Mucosa of rectum (tissue), 2 donors: Measurements from ENCODE around the gene FOXA3.

Source experiments
- H3K27ac ChIP-seq, 2 donors: one replicate each; pipeline ENCODE4 v1.7.0; 2013; ENCODE audit warnings: inconsistent platforms in 2 of 2, low read depth in 2 of 2, low read length in 2 of 2
- H3K27me3 ChIP-seq, 2 donors: one replicate each; pipeline ENCODE4 v1.7.0; 2013; ENCODE audit warnings: low read length in 2 of 2; ENCODE audit not compliant: control insufficient read depth in 2 of 2, insufficient read depth in 2 of 2
- H3K36me3 ChIP-seq, 2 donors: one replicate each; pipeline ENCODE4 v1.7.0; 2013; ENCODE audit warnings: low read length in 2 of 2; ENCODE audit not compliant: control insufficient read depth in 2 of 2, insufficient read depth in 2 of 2
- H3K4me1 ChIP-seq, 2 donors: one replicate each; pipeline ENCODE4 v1.7.0; 2013; ENCODE audit warnings: low read length in 2 of 2, mild to moderate bottlenecking in 1 of 2; ENCODE audit not compliant: control insufficient read depth in 2 of 2, insufficient read depth in 2 of 2
- H3K4me3 ChIP-seq, 2 donors: one replicate each; pipeline ENCODE4 v1.7.0; 2013; ENCODE audit warnings: low read length in 2 of 2
- H3K9ac ChIP-seq, 2 donors: one replicate each; pipeline ENCODE4 v1.7.0; 2013; ENCODE audit warnings: low read length in 2 of 2, low read depth in 1 of 2, mild to moderate bottlenecking in 1 of 2
- H3K9me3 ChIP-seq, 2 donors: one replicate each; pipeline ENCODE4 v1.7.0; 2013; ENCODE audit warnings: low read length in 2 of 2; ENCODE audit not compliant: control insufficient read depth in 2 of 2
- donor health status: healthy.
- donor health status: Normal muscosa, but diverticular disease.

The FOXA3 gene

GRCh38 chr19:45828523-45828922 is 35.6 kb upstream of the FOXA3 start:
- H3K27ac ChIP-seq, result no peak overlapping the region
- H3K9ac ChIP-seq, result no peak overlapping the region
- H3K36me3 ChIP-seq, result peaks cover 67 to 80% of the 10 kb centered on the region in 2 donors
- H3K4me1 ChIP-seq, result no peaks in the 10 kb centered on the region
- H3K4me3 ChIP-seq, result no peak overlapping the region
- no peaks in the 10 kb centered on the region for H3K9me3 ChIP-seq
- no peaks in the 10 kb centered on the region for H3K27me3 ChIP-seq

- Histone ChIP-seq H3K9ac (no peak overlapping the region), H3K27me3 (no peaks in the 10 kb centered on the region), H3K4me1 (no peaks in the 10 kb centered on the region), H3K4me3 (no peak overlapping the region), H3K9me3 (no peaks in the 10 kb centered on the region), H3K27ac (no peak overlapping the region), H3K36me3 (peaks cover 67 to 80% of the 10 kb centered on the region in 2 donors)
Observed at GRCh38 chr19:45828945-45829344, 35.2 kb upstream of the FOXA3 start.

GRCh38 chr19:45834970-45835369 is 29.2 kb upstream of the FOXA3 start:
- Histone ChIP-seq H3K9me3 (no peaks in the 10 kb centered on the region), H3K36me3 (peaks cover 48 to 76% of the 10 kb centered on the region in 2 donors), H3K27me3 (no peaks in the 10 kb centered on the region), H3K27ac (no peak overlapping the region), H3K4me1 (no peaks in the 10 kb centered on the region), H3K9ac (no peak overlapping the region), H3K4me3 (no peak overlapping the region)

DNA sequence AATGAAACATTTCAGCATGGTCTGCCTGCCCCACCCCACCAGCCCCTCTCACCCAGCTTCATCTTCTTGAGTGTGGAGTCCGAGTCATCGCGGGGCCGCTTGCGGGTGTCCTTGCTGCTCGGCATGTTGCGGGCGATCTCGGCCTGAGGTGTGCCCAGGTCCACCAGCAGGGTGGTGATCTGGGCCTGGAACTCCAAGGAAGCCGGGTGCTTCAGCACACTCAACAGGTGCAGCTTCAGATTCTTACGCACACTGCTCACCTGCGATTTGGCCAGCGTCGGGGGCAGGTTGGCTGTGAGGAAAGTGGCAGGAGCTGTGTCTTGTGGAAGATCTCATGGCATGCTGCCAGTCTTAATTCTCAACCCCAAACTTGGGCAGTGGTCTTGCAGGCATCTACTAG is 21.9 kb upstream of the FOXA3 start:
- H3K36me3 ChIP-seq, result peaks cover 42 to 67% of the 10 kb centered on the region in 2 donors
- H3K27ac ChIP-seq, result no peak overlapping the region
- no peaks in the 10 kb centered on the region for H3K9me3 ChIP-seq
- no peak overlapping the region for H3K9ac ChIP-seq
- no peaks in the 10 kb centered on the region for H3K27me3 ChIP-seq
- H3K4me1 ChIP-seq, result no peaks in the 10 kb centered on the region
- H3K4me3 ChIP-seq, result no peak overlapping the region

- H3K4me1 ChIP-seq, result no peaks in the 10 kb centered on the region
- no peaks in the 10 kb centered on the region for H3K9me3 ChIP-seq
- H3K9ac ChIP-seq, result no peak overlapping the region
- no peak overlapping the region for H3K27ac ChIP-seq
- H3K36me3 ChIP-seq, result peaks cover 62 to 71% of the 10 kb centered on the region in 2 donors
- H3K4me3 ChIP-seq, result no peak overlapping the region
- H3K27me3 ChIP-seq, result no peaks in the 10 kb centered on the region
Observed at GRCh38 chr19:45847663-45848062, 16.5 kb upstream of the FOXA3 start.

- Histone ChIP-seq H3K4me3 (no peak overlapping the region), H3K4me1 (no peaks in the 10 kb centered on the region), H3K27me3 (no peaks in the 10 kb centered on the region), H3K9ac (no peak overlapping the region), H3K36me3 (peaks cover 55 to 71% of the 10 kb centered on the region in 2 donors), H3K9me3 (no peaks in the 10 kb centered on the region), H3K27ac (no peak overlapping the region)
Observed at GRCh38 chr19:45848922-45849321, 15.2 kb upstream of the FOXA3 start.

GRCh38 chr19:45852145-45852750 is 11.9 kb upstream of the FOXA3 start:
- H3K9ac ChIP-seq, result no peak overlapping the region
- no peaks in the 10 kb centered on the region for H3K4me1 ChIP-seq
- peaks cover 42 to 68% of the 10 kb centered on the region in 2 donors for H3K36me3 ChIP-seq
- H3K4me3 ChIP-seq, result no peak overlapping the region
- no peaks in the 10 kb centered on the region for H3K27me3 ChIP-seq
- H3K9me3 ChIP-seq, result no peaks in the 10 kb centered on the region
- no peak overlapping the region for H3K27ac ChIP-seq

DNA sequence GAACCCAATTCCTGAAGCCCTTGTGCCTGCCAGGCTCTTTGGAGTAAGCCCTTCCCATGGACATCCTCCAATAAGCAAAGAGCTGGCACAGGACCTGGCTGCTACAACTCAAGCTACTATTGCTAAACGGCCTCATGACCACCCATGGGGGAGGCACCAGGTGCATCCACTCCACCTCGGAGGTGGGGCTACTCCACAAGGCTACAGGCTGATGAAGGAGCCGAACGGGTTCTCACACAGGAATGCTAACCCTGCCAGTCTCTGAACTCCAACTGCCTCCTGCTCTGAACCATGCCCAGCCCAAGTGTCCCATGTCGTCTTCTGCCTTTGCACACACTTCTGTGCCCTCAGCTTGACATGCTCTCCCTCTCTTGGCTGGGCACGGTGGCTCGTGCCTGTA is 11.1 kb upstream of the FOXA3 start:
- Histone ChIP-seq H3K36me3 (peaks cover 36 to 61% of the 10 kb centered on the region in 2 donors), H3K4me1 (no peaks in the 10 kb centered on the region), H3K27ac (no peak overlapping the region), H3K4me3 (no peak overlapping the region), H3K27me3 (no peaks in the 10 kb centered on the region), H3K9me3 (no peaks in the 10 kb centered on the region), H3K9ac (no peak overlapping the region)

DNA sequence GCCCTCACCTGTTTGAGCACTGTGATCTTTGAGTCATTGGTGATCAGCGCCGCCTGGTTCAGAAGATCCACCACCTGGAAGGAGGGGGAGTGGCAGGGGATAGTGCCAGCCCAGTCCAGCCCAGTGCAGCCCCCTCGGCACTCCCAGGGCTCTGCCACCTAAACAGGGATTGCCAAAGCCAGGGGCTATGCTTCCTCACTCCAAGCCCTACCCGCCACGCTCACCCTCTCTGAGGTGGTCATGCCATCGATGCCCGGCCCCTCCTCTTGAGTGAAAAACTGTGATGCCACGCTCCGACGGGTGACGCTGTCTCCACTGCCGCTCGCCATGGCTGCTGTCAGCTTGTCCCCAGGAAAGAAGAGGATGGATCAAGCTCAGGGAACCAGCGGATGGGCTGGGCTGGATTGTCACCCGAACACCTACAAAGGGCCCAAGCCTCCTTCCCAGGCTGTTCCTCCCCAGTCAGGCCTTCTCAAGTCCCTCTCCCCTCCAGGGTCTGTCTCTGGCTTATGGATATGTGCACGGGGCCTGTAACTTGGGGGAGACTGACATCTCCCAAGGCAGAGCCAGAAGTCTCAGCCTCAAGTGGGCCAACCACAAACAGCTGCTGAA is 9.9 kb upstream of the FOXA3 start:
- Histone ChIP-seq H3K27ac (no peak overlapping the region), H3K36me3 (peaks cover 27 to 53% of the 10 kb centered on the region in 2 donors)

GRCh38 chr19:45860359-45861259 is 3.5 kb upstream of the FOXA3 start:
- no peak overlapping the region for H3K4me3 ChIP-seq
- no peaks in the 10 kb centered on the region for H3K9me3 ChIP-seq
- H3K9ac ChIP-seq, result no peak overlapping the region
- no peak overlapping the region for H3K27ac ChIP-seq
- no peaks in the 10 kb centered on the region for H3K27me3 ChIP-seq
- H3K4me1 ChIP-seq, result peaks cover 13 to 15% of the 10 kb centered on the region in 2 donors
- peaks cover 5 to 15% of the 10 kb centered on the region in 2 donors for H3K36me3 ChIP-seq

More for the DNA sequence above, 9.9 kb upstream of the FOXA3 start:
- no peaks in the 10 kb centered on the region for H3K4me1 ChIP-seq
- H3K27me3 ChIP-seq, result no peaks in the 10 kb centered on the region
- H3K9me3 ChIP-seq, result no peaks in the 10 kb centered on the region
- H3K9ac ChIP-seq, result no peak overlapping the region
- no peak overlapping the region for H3K4me3 ChIP-seq
